Smooth muscle cell (in vitro differentiated cells): ENCODE results near the gene SCLT1. TPM values are rescaled to one million over a fixed set of nuclear protein-coding genes. Genes with fewer than 3 reads are reported as not detected.

Source experiments
- DNase-seq: peaks from one replicate; lab custom pipeline; 2025; ENCODE audit not compliant: unreplicated experiment; lab: John Stamatoyannopoulos, UW
- H2AFZ ChIP-seq: fragments of 200-600 bp; sonication (generic); 2 replicates; pipeline ENCODE4 v1.6.0; 2016; ENCODE audit warnings: antibody characterized with exemption, low read depth, mild to moderate bottlenecking
- H3F3A ChIP-seq: fragments of 200-600 bp; sonication (generic); 2 replicates; pipeline ENCODE4 v1.6.0; 2017; ENCODE audit warnings: antibody characterized with exemption, low read depth
- H3K27ac ChIP-seq: fragments of 200-600 bp; sonication (generic); 2 replicates; pipeline ENCODE4 v1.5.1; 2016; ENCODE audit warnings: low read depth, mild to moderate bottlenecking
- H3K27me3 ChIP-seq: fragments of 200-600 bp; sonication (generic); 2 replicates; pipeline ENCODE4 v1.6.1; 2016; ENCODE audit warnings: low read depth, mild to moderate bottlenecking
- H3K36me3 ChIP-seq: fragments of 200-600 bp; sonication (generic); 2 replicates; pipeline ENCODE4 v1.5.1; 2016; ENCODE audit warnings: low read depth
- H3K4me1 ChIP-seq: fragments of 200-600 bp; sonication (generic); 2 replicates; pipeline ENCODE4 v1.5.1; 2016; ENCODE audit warnings: low read depth
- H3K4me2 ChIP-seq: fragments of 200-600 bp; sonication (generic); 2 replicates; pipeline ENCODE4 v1.6.0; 2016; ENCODE audit warnings: mild to moderate bottlenecking
- H3K4me3 ChIP-seq: fragments of 200-600 bp; sonication (generic); 2 replicates; pipeline ENCODE4 v1.5.1; 2016; ENCODE audit warnings: mild to moderate bottlenecking
- H3K79me2 ChIP-seq: fragments of 200-600 bp; sonication (generic); 2 replicates; pipeline ENCODE4 v1.6.0; 2016; ENCODE audit warnings: low read depth, mild to moderate bottlenecking
- H3K9ac ChIP-seq: fragments of 200-600 bp; sonication (generic); 2 replicates; pipeline ENCODE4 v1.6.0; 2016; ENCODE audit warnings: low read depth
- H3K9me3 ChIP-seq: fragments of 200-600 bp; sonication (generic); replicated peaks from 2 replicates; pipeline ENCODE4 v1.5.1; 2016; ENCODE audit warnings: low read depth
- H4K20me1 ChIP-seq: fragments of 200-600 bp; sonication (generic); 2 replicates; pipeline ENCODE4 v1.6.0; 2016; ENCODE audit warnings: low read depth
- CTCF ChIP-seq: fragments of 200-600 bp; sonication (generic); IDR thresholded peaks from 2 replicates; pipeline ENCODE4 v1.5.1; 2017; ENCODE audit warnings: borderline replicate concordance, mild to moderate bottlenecking, antibody characterized with exemption; ENCODE audit not compliant: insufficient read depth, poor library complexity, severe bottlenecking
- WGBS: methylation state at CpG from one replicate; pipeline ENCODE4 v1.1.7; 2016; ENCODE audit warnings: low lambda C conversion rate; 5-methylcytosine and 5-hydroxymethylcytosine counted together
- polyA plus RNA-seq: library from polyadenylated mRNA; unstranded; fragments of >200 nt; fragmentation: Nextera tagmentation; extraction: Ambion mirVana; gene quantifications from 2 replicates; pipeline ENCODE4 v1.2.1, GENCODE V29; 2016
- total RNA-seq: library from RNA; depleted of rRNA; stranded (reverse); fragments of >200 nt; gene quantifications from 2 replicates; pipeline ENCODE4 v1.2.3, GENCODE V29; 2014

Gene SCLT1
- total and polyA plus RNA-seq, 2 experiments from 2014 or later: 6.9 to 10.2 TPM

- H3K79me2 ChIP-seq: no peaks in the 10 kb centered on the region
- TF ChIP-seq CTCF: no peak
- no peaks in the 10 kb centered on the region for H4K20me1 ChIP-seq
- DNase-seq: no peak
- no peaks in the 10 kb centered on the region for H3K4me1 ChIP-seq
- no peak overlapping the region for H3K9ac ChIP-seq
- H3K9me3 ChIP-seq: no peaks in the 10 kb centered on the region
- whole genome bisulfite sequencing: 100% methylated on average over 2 of the region's 2 CpGs
- H3K4me2 ChIP-seq: no peak overlapping the region
- H3K27me3 ChIP-seq: no peaks in the 10 kb centered on the region
- no peak overlapping the region for H2AFZ ChIP-seq
- no peak overlapping the region for H3K4me3 ChIP-seq
- H3F3A ChIP-seq: no peaks in the 10 kb centered on the region
- no peaks in the 10 kb centered on the region for H3K36me3 ChIP-seq
- H3K27ac ChIP-seq: no peak overlapping the region
Observed at GRCh38 chr4:128986019-128986418, 107.3 kb downstream of the SCLT1 start.

GRCh38 chr4:128983771-128984485 is 109.4 kb downstream of the SCLT1 start:
- 73% methylated on average over 2 of the region's 2 CpGs for WGBS
- no peaks in the 10 kb centered on the region for H3F3A ChIP-seq
- H3K4me2 ChIP-seq: no peak overlapping the region
- H3K9me3 ChIP-seq: no peaks in the 10 kb centered on the region
- no peaks in the 10 kb centered on the region for H3K79me2 ChIP-seq
- no peak for DNase-seq
- no peak for TF ChIP-seq CTCF
- no peak overlapping the region for H2AFZ ChIP-seq
- H3K36me3 ChIP-seq: no peaks in the 10 kb centered on the region
- H3K9ac ChIP-seq: no peak overlapping the region
- H3K4me3 ChIP-seq: no peak overlapping the region
- H3K4me1 ChIP-seq: peaks cover 4% of the 10 kb centered on the region
- H3K27ac ChIP-seq: no peak overlapping the region
- H4K20me1 ChIP-seq: no peaks in the 10 kb centered on the region
- H3K27me3 ChIP-seq: no peaks in the 10 kb centered on the region

GRCh38 chr4:128981377-128981776 is 112.0 kb downstream of the SCLT1 start:
- WGBS: 86% methylated on average over 6 of the region's 6 CpGs
- Histone ChIP-seq H3K79me2 (no peaks in the 10 kb centered on the region), H3K27me3 (no peaks in the 10 kb centered on the region), H3K4me2 (no peak overlapping the region), H3F3A (no peaks in the 10 kb centered on the region), H3K36me3 (no peaks in the 10 kb centered on the region), H3K27ac (no peak overlapping the region), H4K20me1 (no peaks in the 10 kb centered on the region), H3K9ac (no peak overlapping the region), H3K4me1 (peaks cover 4% of the 10 kb centered on the region), H2AFZ (no peak overlapping the region), H3K4me3 (no peak overlapping the region), H3K9me3 (no peaks in the 10 kb centered on the region)
- no peak for DNase-seq
- TF ChIP-seq CTCF: no peak

GRCh38 chr4:128980816-128981326 is 112.5 kb downstream of the SCLT1 start:
- H3K4me1 ChIP-seq: peaks cover 4% of the 10 kb centered on the region
- H3K9me3 ChIP-seq: no peaks in the 10 kb centered on the region
- H2AFZ ChIP-seq: no peak overlapping the region
- no peak overlapping the region for H3K4me3 ChIP-seq
- H3K79me2 ChIP-seq: no peaks in the 10 kb centered on the region
- TF ChIP-seq CTCF: no peak
- no peaks in the 10 kb centered on the region for H3F3A ChIP-seq
- no peak overlapping the region for H3K4me2 ChIP-seq
- no peak overlapping the region for H3K27ac ChIP-seq
- H3K9ac ChIP-seq: no peak overlapping the region
- no peaks in the 10 kb centered on the region for H3K36me3 ChIP-seq
- no peak for DNase-seq
- H4K20me1 ChIP-seq: no peaks in the 10 kb centered on the region
- 48% methylated on average over 1 of the region's 1 CpG for WGBS
- H3K27me3 ChIP-seq: no peaks in the 10 kb centered on the region
